ENCODE results near the gene IGFALS. TPM values are rescaled to one million over a fixed set of nuclear protein-coding genes. Genes with fewer than 3 reads are reported as not detected.
A peak's percentile ranks its signal among the peaks of the same experiment; 100 is the strongest.

The IGFALS gene
- total RNA-seq, 2 donors from 2014 or later, result not detected

GRCh38 chr16:1819611-1820010 lies 26.1 kb upstream of the IGFALS start:
- Mint-ChIP-seq H3K9me3 (no peaks in the 10 kb centered on the region), H3K4me3 (no peak overlapping the region), H3K36me3 (ENCODE audit: low read depth) (peaks cover 29% of the 10 kb centered on the region), H3K27ac (peak overlapping the region; percentile 65), H3K4me1 (peaks cover 1% of the 10 kb centered on the region), H3K27me3 (ENCODE audit: insufficient read depth) (no peaks in the 10 kb centered on the region)
- Histone ChIP-seq H3K9me3 (ENCODE audit: control insufficient read depth, low read length) (no peaks in the 10 kb centered on the region), H3K27ac (ENCODE audit: low read depth, low read length) (no peak overlapping the region), H3K4me1 (ENCODE audit: control insufficient read depth, insufficient read depth, low read length) (no peaks in the 10 kb centered on the region), H3K36me3 (ENCODE audit: control insufficient read depth, insufficient read depth, low read length) (peaks cover 28% of the 10 kb centered on the region), H3K4me3 (ENCODE audit: low read length) (no peak overlapping the region), H3K9ac (ENCODE audit: extremely low read depth, low read length, poor library complexity, severe bottlenecking) (no peak overlapping the region), H3K27me3 (ENCODE audit: control insufficient read depth, insufficient read depth, low read length, poor library complexity, severe bottlenecking) (no peaks in the 10 kb centered on the region)
- no peak for TF ChIP-seq CTCF (conservative IDR thresholded peaks at IDR 0.05)
- WGBS, 2 experiments (ENCODE audit: insufficient coverage in 1 of 2, insufficient read length in 1 of 2), result 94 to 95% methylated on average over 11 to 15 of the region's 15 CpGs
- no peak for DNase-seq

GRCh38 chr16:1818873-1819525 lies 25.5 kb upstream of the IGFALS start:
- DNase-seq, result peak; percentile 13
- H3K36me3 Mint-ChIP-seq (ENCODE audit: low read depth), result peaks cover 32% of the 10 kb centered on the region
- Histone ChIP-seq H3K4me3 (ENCODE audit: low read length) (no peak overlapping the region), H3K4me1 (ENCODE audit: control insufficient read depth, insufficient read depth, low read length) (no peaks in the 10 kb centered on the region), H3K27ac (ENCODE audit: low read depth, low read length) (no peak overlapping the region), H3K36me3 (ENCODE audit: control insufficient read depth, insufficient read depth, low read length) (peaks cover 28% of the 10 kb centered on the region), H3K9ac (ENCODE audit: extremely low read depth, low read length, poor library complexity, severe bottlenecking) (no peak overlapping the region), H3K9me3 (ENCODE audit: control insufficient read depth, low read length) (no peaks in the 10 kb centered on the region), H3K27me3 (ENCODE audit: control insufficient read depth, insufficient read depth, low read length, poor library complexity, severe bottlenecking) (no peaks in the 10 kb centered on the region)
- H3K9me3 Mint-ChIP-seq, result no peaks in the 10 kb centered on the region
- WGBS, 2 experiments (ENCODE audit: insufficient coverage in 1 of 2, insufficient read length in 1 of 2), result 92 to 95% methylated on average over 24 to 35 of the region's 35 CpGs
- no peak for TF ChIP-seq CTCF (conservative IDR thresholded peaks at IDR 0.05)
- H3K4me1 Mint-ChIP-seq, result peaks cover 1% of the 10 kb centered on the region
- no peak overlapping the region for H3K4me3 Mint-ChIP-seq
- peak overlapping the region; percentile 65 for H3K27ac Mint-ChIP-seq
- H3K27me3 Mint-ChIP-seq (ENCODE audit: insufficient read depth), result no peaks in the 10 kb centered on the region

GRCh38 chr16:1818204-1818872 lies 24.8 kb upstream of the IGFALS start:
- no peaks in the 10 kb centered on the region for H3K27me3 Mint-ChIP-seq (ENCODE audit: insufficient read depth)
- H3K9me3 Mint-ChIP-seq, result no peaks in the 10 kb centered on the region
- H3K27me3 ChIP-seq (ENCODE audit: control insufficient read depth, insufficient read depth, low read length, poor library complexity, severe bottlenecking), result no peaks in the 10 kb centered on the region
- no peaks in the 10 kb centered on the region for H3K4me1 Mint-ChIP-seq
- no peak for DNase-seq
- H3K27ac Mint-ChIP-seq, result no peak overlapping the region
- no peaks in the 10 kb centered on the region for H3K4me1 ChIP-seq (ENCODE audit: control insufficient read depth, insufficient read depth, low read length)
- H3K9ac ChIP-seq (ENCODE audit: extremely low read depth, low read length, poor library complexity, severe bottlenecking), result no peak overlapping the region
- WGBS, 2 experiments (ENCODE audit: insufficient coverage in 1 of 2, insufficient read length in 1 of 2), result 94 to 95% methylated on average over 17 to 27 of the region's 27 CpGs
- H3K4me3 ChIP-seq (ENCODE audit: low read length), result no peak overlapping the region
- H3K36me3 ChIP-seq (ENCODE audit: control insufficient read depth, insufficient read depth, low read length), result peaks cover 28% of the 10 kb centered on the region
- H3K27ac ChIP-seq (ENCODE audit: low read depth, low read length), result no peak overlapping the region
- H3K4me3 Mint-ChIP-seq, result no peak overlapping the region
- no peaks in the 10 kb centered on the region for H3K9me3 ChIP-seq (ENCODE audit: control insufficient read depth, low read length)
- TF ChIP-seq CTCF (conservative IDR thresholded peaks at IDR 0.05), result no peak
- peaks cover 37% of the 10 kb centered on the region for H3K36me3 Mint-ChIP-seq (ENCODE audit: low read depth)

Data from endodermal cell (in vitro differentiated cells).